ENCODE data around the gene RBBP8NL.

Gene RBBP8NL

DNA sequence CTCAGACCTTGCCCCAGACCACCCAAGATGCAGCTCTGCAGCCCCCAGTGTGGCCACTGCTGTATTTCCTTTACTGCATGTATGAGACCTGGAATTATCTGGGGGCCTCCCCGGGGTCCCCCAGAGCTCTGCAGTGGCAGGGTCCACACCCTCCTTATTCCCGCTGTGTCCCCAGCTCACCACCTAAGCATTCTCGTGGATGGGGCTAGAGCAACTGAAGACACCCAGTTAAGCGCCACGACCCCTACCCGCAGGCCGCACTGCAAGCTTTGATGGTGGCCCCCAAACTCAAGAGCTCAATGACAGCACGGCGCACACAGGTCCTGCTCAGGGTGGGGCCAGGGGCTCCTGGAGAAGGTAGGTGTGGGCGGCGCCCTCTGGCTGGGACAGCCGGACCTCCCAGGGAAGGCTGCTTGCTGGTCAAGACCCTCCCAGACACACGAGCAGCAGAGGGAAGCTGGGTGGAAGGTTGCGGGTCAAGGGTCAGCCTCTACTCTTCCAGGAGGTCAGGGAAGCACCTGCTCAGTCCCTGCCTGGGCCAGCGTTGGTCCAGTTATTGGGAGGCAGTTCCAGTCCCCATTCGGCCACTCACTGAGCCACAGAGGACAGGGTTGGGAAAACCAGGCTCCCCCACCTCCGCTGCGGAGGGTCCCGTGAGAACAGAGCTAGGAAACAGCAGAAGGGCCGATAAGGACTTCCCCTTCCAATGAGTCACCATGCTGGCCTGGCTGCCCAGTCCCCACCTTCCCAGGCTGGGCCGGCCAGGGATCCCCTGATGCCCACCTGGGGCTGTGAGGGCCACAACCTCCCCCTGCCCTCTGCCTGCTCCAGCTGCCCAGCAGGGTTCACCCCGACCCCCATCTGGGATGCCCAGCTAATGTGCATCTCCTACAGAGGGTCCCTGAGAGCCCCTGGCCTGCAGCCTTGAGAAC lies 63.2 kb downstream of the RBBP8NL start:
- DNase-seq (ENCODE audit: low read depth), result no peak

DNA sequence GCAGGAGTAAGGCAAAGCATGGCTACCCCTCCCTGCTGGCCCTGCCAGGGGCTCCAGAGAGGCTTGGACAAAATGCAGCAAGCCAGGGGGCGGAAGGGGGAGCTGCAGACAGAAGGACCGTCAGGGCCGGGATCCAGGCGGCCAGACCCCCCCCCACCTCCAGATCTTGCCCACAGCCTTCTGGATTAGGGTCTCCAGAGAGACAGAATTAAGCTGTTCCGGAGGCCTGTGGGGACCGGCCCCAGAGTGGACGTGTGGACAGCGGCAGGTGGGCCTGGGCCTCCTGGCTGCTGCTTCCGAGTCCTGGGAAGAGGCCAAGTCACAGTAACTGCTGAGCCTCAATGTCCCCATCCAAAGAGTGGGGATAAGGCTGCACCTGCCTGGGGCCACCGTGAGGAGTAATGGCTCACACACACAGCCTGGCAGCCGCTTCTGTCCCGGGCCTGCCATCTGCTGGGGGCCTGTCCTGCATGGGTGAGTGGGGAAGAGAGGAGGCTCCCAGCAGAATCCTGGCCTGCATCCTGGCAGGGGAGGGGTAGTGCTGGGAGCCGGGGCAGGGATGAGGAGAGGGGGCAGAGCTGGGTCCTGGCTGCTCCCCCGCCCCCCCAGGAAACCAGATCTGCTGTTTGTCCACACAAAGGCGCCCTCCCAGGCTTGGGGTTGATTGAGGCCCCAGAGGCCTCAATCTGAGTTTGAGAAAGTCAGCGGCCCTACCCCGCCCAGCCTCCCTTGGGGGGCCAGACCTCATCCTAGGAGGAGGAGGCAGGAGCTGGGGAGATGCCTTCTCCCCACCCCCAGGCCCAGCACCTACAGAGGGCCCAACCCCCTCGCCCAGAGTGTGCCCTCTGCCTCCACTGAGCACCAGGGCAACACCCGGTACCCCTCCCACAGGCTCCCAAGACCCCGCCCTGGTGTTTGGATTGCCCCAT lies 64.1 kb downstream of the RBBP8NL start:
- DNase-seq (ENCODE audit: low read depth), result no peak

DNA sequence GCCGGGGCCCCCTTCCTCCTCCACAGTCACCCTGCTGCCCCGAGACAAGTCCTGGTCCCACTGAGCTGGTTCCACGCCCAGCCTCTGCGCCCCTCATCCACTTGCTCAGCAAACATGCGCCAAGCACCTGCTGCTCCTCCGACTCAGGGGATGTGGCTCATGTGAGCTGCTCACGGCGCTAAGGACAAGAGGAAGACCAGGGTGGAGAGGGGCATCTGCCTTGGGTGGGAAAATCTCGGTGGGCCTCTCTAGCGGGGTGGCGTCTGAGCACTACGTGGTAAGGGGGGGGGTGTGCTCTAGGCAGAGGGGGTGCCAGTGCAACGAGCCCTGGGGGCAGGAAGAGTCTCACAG lies 64.8 kb downstream of the RBBP8NL start:
- no peak for DNase-seq (ENCODE audit: low read depth)

- DNase-seq (ENCODE audit: low read depth), result no peak
Observed at GRCh38 chr20:62361799-62362589, 65.3 kb downstream of the RBBP8NL start.

- no peak for DNase-seq (ENCODE audit: low read depth)
Observed at GRCh38 chr20:62360854-62361798, 66.2 kb downstream of the RBBP8NL start.
